PC-3 (cell line): Measurements from ENCODE around the gene IRX4. TPM values are rescaled to one million over a fixed set of nuclear protein-coding genes. Genes with fewer than 3 reads are reported as not detected.

Experiments used
- ATAC-seq: fragments of 200-7000 bp; cut with Tn5 transposase; 2 replicates; pipeline ENCODE4 v1.9.1; 2020; ENCODE audit warnings: mild to moderate bottlenecking, moderate library complexity
- BruUV-seq: library from RNA; stranded (reverse); fragments of 400-500 nt; replicated peaks from 2 replicates; lab custom pipeline; 2021; lab: Mats Ljungman, UMichigan
- CTCF ChIA-PET: fragments of 300-600 bp; sonication (Branson Sonifier 250); formaldehyde crosslinking; loops from one replicate; lab custom pipeline; 2022; ENCODE audit warnings: antibody characterized with exemption; lab: Charles Lee
- POLR2A ChIA-PET: fragments of 300-600 bp; sonication (Branson Sonifier 250); formaldehyde crosslinking; loops from one replicate; lab custom pipeline; 2022; ENCODE audit warnings: antibody characterized with exemption; ENCODE audit not compliant: unreplicated experiment; lab: Charles Lee
- DNase-seq: peaks from one replicate; pipeline ENCODE4 v3.0.0-alpha.2; 2015
- H2AFZ ChIP-seq: fragments of 300-600 bp; sonication (generic); 2 replicates; pipeline ENCODE4 v1.6.0; 2016; ENCODE audit warnings: antibody characterized with exemption, low read length
- H3F3A ChIP-seq: fragments of 300-600 bp; sonication (generic); one replicate; pipeline ENCODE4 v1.6.0; 2017; ENCODE audit warnings: antibody characterized with exemption, low read length, control low read depth, mild to moderate bottlenecking; ENCODE audit not compliant: unreplicated experiment
- H3K27ac ChIP-seq: fragments of 300-600 bp; sonication (generic); 2 replicates; pipeline ENCODE4 v1.5.1; 2016; ENCODE audit warnings: mild to moderate bottlenecking, low read length
- H3K27me3 ChIP-seq: fragments of 300-600 bp; sonication (generic); 2 replicates; pipeline ENCODE4 v1.6.1; 2016; ENCODE audit warnings: low read length, mixed read lengths
- H3K36me3 ChIP-seq: fragments of 300-600 bp; sonication (generic); 2 replicates; pipeline ENCODE4 v1.6.1; 2016; ENCODE audit warnings: low read depth, mixed run types, low read length, mixed read lengths
- H3K4me1 ChIP-seq: fragments of 300-600 bp; sonication (generic); 2 replicates; pipeline ENCODE4 v1.5.1; 2016; ENCODE audit warnings: low read length; ENCODE audit not compliant: insufficient read depth
- H3K4me2 ChIP-seq: fragments of 300-600 bp; sonication (generic); 2 replicates; pipeline ENCODE4 v1.6.0; 2016; ENCODE audit warnings: low read length
- H3K4me3 ChIP-seq: fragments of 300-600 bp; sonication (generic); 2 replicates; pipeline ENCODE4 v1.5.1; 2016; ENCODE audit warnings: mild to moderate bottlenecking, low read length, mixed read lengths
- H3K79me2 ChIP-seq: fragments of 300-600 bp; sonication (generic); 2 replicates; pipeline ENCODE4 v1.6.1; 2017; ENCODE audit warnings: low read length, mixed read lengths
- H3K9ac ChIP-seq: fragments of 300-600 bp; sonication (generic); 2 replicates; pipeline ENCODE4 v1.6.0; 2016; ENCODE audit warnings: mild to moderate bottlenecking, low read length
- H3K9me2 ChIP-seq: fragments of 300-600 bp; sonication (generic); replicated peaks from 2 replicates; pipeline ENCODE4 v1.6.1; 2016; ENCODE audit warnings: mixed run types, low read length, mixed read lengths
- H3K9me3 ChIP-seq: fragments of 300-600 bp; sonication (generic); 2 replicates; pipeline ENCODE4 v1.6.1; 2016; ENCODE audit warnings: low read length, mixed read lengths
- H4K20me1 ChIP-seq: fragments of 300-600 bp; sonication (generic); 2 replicates; pipeline ENCODE4 v1.6.1; 2016; ENCODE audit warnings: low read length, mixed read lengths
- EZH2 ChIP-seq: fragments of 300-600 bp; sonication (generic); IDR thresholded peaks from one replicate; pipeline ENCODE4 v1.6.1; 2017; ENCODE audit warnings: antibody characterized with exemption, mild to moderate bottlenecking, low read length; ENCODE audit not compliant: unreplicated experiment
- EZH2phosphoT487 ChIP-seq: fragments of 300-600 bp; sonication (generic); IDR thresholded peaks from 2 replicates; pipeline ENCODE4 v1.6.1; 2018; ENCODE audit warnings: mild to moderate bottlenecking, antibody characterized with exemption, low read length, borderline replicate concordance
- intact Hi-C: fragments of 100-400 bp; cut with micrococcal nuclease; formaldehyde crosslinking; loops from 2 replicates; pipeline ENCODE4 v1.9.0; 2023
- total RNA-seq: library from RNA; depleted of rRNA; stranded (reverse); fragments of >200 nt; gene quantifications from 2 replicates; pipeline ENCODE4 v1.2.3, GENCODE V29; 2014
- TF ChIP-seq, protein P1 (sequence below): fragments of 300-600 bp; sonication (generic); conservative IDR thresholded peaks from 2 replicates; pipeline ENCODE4 v1.5.1; 2017; ENCODE audit warnings: antibody characterized with exemption, low read depth, mild to moderate bottlenecking, low read length

IRX4 gene
- total RNA-seq, 1 experiment from 2014 or later = not detected

DNA sequence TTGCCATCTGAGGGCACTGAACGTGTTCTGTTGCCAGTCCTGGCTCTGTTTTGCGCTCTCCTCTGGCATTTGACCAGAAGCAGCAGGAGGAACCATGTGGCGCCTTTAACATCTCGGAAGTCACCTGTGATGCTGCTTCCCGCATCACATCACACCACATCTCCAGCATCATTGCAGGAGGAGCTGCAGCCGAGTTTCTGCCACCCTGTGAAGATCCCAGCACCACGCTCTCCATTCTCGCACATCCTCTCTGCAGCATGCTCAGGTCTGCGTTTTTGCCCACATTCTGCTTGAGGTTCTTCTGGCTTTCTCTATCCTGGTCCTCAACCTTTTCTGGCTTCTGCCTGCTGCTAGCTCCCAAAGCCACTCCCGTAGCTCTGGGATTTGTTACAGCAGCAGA is 11.0 kb upstream of the IRX4 start:
- H3K79me2 ChIP-seq = no peaks in the 10 kb centered on the region
- no peak overlapping the region for H2AFZ ChIP-seq
- H4K20me1 ChIP-seq = no peaks in the 10 kb centered on the region
- no peaks in the 10 kb centered on the region for H3K36me3 ChIP-seq
- DNase-seq (no peak), ATAC-seq (no peak)
- no peaks in the 10 kb centered on the region for H3K9me2 ChIP-seq
- no peak overlapping the region for H3K4me3 ChIP-seq
- no TSS peak for BruUV-seq
- no peaks in the 10 kb centered on the region for H3F3A ChIP-seq
- H3K27ac ChIP-seq = no peak overlapping the region
- ChIA-PET CTCF (no interaction called here), POLR2A (no interaction called here)
- no peaks in the 10 kb centered on the region for H3K9me3 ChIP-seq
- intact Hi-C loops = no loop called here
- no peak overlapping the region for H3K4me2 ChIP-seq
- peaks cover 89% of the 10 kb centered on the region for H3K27me3 ChIP-seq
- no peak overlapping the region for H3K9ac ChIP-seq
- H3K4me1 ChIP-seq = no peaks in the 10 kb centered on the region
- no peak for TF ChIP-seq EZH2phosphoT487
- TF ChIP-seq, protein P1, sequence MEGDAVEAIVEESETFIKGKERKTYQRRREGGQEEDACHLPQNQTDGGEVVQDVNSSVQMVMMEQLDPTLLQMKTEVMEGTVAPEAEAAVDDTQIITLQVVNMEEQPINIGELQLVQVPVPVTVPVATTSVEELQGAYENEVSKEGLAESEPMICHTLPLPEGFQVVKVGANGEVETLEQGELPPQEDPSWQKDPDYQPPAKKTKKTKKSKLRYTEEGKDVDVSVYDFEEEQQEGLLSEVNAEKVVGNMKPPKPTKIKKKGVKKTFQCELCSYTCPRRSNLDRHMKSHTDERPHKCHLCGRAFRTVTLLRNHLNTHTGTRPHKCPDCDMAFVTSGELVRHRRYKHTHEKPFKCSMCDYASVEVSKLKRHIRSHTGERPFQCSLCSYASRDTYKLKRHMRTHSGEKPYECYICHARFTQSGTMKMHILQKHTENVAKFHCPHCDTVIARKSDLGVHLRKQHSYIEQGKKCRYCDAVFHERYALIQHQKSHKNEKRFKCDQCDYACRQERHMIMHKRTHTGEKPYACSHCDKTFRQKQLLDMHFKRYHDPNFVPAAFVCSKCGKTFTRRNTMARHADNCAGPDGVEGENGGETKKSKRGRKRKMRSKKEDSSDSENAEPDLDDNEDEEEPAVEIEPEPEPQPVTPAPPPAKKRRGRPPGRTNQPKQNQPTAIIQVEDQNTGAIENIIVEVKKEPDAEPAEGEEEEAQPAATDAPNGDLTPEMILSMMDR = no peak
- TF ChIP-seq EZH2 = no peak

DNA sequence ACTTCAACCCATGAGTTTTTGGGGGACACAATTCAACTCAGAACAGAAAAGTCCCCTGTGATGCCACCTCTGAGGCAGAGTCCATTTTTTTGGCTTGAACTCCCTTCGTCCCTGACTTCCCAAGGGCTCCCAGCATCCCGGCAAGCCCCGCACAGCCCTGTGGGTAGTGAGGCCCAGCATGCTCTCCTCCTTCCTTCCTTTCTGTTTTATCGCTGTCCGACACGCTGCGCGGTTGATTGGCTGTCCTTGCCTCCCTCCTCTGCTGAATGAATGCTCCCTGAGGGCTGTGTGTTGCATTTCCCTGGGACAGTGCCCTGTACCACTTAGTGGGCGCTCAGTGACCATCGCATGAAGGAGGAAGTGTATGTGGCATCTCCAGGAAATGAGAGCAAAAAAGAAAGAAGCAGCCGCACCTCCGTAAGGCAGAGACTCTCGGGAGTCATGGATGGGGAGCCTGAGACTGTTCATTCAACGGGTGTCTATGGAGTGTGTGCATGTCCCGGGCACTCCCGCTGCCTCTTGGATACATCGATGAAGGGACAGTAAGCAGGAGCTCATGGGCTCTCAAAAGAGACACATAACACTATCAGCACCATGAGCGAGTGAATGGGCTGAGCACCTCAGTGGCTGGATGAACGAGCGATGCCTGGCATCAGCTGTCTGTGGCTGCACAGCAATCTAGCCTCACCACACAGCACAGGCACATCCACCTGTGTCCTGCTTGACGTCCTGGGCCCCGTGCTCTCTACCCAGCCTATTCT is 10.1 kb upstream of the IRX4 start:
- H3K4me2 ChIP-seq = no peak overlapping the region
- H3K79me2 ChIP-seq = no peaks in the 10 kb centered on the region
- H3K9ac ChIP-seq = no peak overlapping the region
- no peaks in the 10 kb centered on the region for H3K36me3 ChIP-seq
- DNase-seq = no peak
- intact Hi-C loops = no loop called here
- no peak for ATAC-seq
- TF ChIP-seq EZH2 (no peak), EZH2phosphoT487 (no peak)
- TF ChIP-seq, protein P1 = no peak
- CTCF ChIA-PET = no interaction called here
- no peak overlapping the region for H3K4me3 ChIP-seq
- no peaks in the 10 kb centered on the region for H3K9me3 ChIP-seq
- no peaks in the 10 kb centered on the region for H3F3A ChIP-seq
- POLR2A ChIA-PET = no interaction called here
- H3K27me3 ChIP-seq = peaks cover 80% of the 10 kb centered on the region
- BruUV-seq = no TSS peak
- H3K4me1 ChIP-seq = no peaks in the 10 kb centered on the region
- no peaks in the 10 kb centered on the region for H3K9me2 ChIP-seq
- no peak overlapping the region for H2AFZ ChIP-seq
- H4K20me1 ChIP-seq = no peaks in the 10 kb centered on the region
- no peak overlapping the region for H3K27ac ChIP-seq

DNA sequence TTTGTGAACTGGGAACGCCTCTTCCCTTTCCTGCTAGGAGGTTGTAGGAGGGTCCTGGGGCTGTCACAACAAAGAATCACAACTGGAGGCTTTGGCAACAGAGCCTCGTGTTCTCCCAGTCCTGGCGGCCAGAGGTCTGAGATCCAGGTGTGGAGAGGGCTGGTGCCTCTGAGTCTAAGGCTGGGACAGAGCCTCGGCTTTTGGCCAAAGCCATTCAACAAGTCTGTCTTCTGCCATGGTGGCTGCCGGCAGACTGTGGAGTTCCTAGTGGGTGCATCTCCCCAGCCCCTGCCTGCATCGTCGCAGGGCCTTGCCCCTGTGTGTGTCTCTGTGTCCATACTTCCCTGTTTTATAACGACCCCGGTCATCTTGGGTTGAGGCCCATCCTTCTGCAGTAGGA is 9.5 kb upstream of the IRX4 start:
- DNase-seq (no peak), ATAC-seq (no peak)
- ChIA-PET CTCF (no interaction called here), POLR2A (no interaction called here)
- H3K27me3 ChIP-seq = peaks cover 80% of the 10 kb centered on the region
- H3F3A ChIP-seq = no peaks in the 10 kb centered on the region
- H3K9ac ChIP-seq = no peak overlapping the region
- BruUV-seq = no TSS peak
- H3K4me1 ChIP-seq = no peaks in the 10 kb centered on the region
- H4K20me1 ChIP-seq = no peaks in the 10 kb centered on the region
- no peak overlapping the region for H3K27ac ChIP-seq
- H3K36me3 ChIP-seq = no peaks in the 10 kb centered on the region
- intact Hi-C loops = no loop called here
- no peaks in the 10 kb centered on the region for H3K9me3 ChIP-seq
- H3K79me2 ChIP-seq = no peaks in the 10 kb centered on the region
- no peak for TF ChIP-seq EZH2phosphoT487
- no peak for TF ChIP-seq EZH2
- TF ChIP-seq, protein P1 = no peak
- H3K4me2 ChIP-seq = no peak overlapping the region
- no peak overlapping the region for H2AFZ ChIP-seq
- H3K4me3 ChIP-seq = no peak overlapping the region
- H3K9me2 ChIP-seq = no peaks in the 10 kb centered on the region
